Measurements from ENCODE around the gene SRP68.

The SRP68 gene

DNA sequence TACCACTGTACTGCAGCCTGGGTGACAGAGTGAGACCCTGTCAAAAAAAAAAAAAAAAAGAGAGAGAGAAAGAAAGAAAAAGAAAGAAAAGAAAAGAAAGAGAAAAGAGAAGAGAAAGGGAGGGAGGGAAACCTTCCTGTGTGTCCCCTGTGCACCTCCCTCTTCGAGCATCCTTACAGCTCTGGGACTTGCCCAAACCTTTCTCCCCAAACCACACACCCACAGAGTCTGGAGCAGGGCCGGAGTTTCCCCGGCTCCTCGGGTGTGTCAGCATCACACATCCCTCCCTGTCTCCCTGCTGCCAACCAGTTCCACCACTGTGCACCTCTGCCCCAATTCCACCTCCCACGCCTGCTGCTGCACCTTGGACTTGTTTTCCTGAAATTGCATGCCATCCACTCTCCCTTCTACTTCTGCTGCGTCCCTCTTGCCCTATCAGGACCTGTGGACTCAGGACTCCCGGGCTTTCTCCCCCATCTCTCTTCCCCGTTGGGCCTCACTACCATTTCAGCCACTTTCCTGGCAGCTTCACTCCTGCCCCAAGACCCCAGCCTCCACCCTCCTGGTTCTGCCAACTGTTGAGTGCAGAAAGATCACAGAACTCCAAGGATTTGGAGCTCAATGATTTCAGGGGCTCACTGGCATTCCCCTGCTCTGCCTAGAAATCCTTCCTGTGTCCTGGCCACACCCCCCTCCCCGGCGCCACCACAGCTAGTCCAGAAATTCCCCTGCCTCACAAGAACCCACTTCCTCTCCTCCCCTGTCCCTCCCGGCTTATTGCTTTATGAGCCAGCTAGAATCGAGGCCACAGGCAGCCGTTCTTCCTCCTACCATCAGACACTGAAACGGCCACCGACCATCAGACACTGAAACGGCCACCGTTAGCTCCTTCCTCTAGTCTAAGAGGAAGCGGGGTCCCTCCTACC is 75.4 kb downstream of the SRP68 start:
- no peak overlapping the region for H3K27ac ChIP-seq
- TF ChIP-seq, protein P1, sequence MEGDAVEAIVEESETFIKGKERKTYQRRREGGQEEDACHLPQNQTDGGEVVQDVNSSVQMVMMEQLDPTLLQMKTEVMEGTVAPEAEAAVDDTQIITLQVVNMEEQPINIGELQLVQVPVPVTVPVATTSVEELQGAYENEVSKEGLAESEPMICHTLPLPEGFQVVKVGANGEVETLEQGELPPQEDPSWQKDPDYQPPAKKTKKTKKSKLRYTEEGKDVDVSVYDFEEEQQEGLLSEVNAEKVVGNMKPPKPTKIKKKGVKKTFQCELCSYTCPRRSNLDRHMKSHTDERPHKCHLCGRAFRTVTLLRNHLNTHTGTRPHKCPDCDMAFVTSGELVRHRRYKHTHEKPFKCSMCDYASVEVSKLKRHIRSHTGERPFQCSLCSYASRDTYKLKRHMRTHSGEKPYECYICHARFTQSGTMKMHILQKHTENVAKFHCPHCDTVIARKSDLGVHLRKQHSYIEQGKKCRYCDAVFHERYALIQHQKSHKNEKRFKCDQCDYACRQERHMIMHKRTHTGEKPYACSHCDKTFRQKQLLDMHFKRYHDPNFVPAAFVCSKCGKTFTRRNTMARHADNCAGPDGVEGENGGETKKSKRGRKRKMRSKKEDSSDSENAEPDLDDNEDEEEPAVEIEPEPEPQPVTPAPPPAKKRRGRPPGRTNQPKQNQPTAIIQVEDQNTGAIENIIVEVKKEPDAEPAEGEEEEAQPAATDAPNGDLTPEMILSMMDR (conservative IDR thresholded peaks at IDR 0.05) = no peak
- TF ChIP-seq ZFX (IDR thresholded peaks at IDR 0.05) = no peak

DNA sequence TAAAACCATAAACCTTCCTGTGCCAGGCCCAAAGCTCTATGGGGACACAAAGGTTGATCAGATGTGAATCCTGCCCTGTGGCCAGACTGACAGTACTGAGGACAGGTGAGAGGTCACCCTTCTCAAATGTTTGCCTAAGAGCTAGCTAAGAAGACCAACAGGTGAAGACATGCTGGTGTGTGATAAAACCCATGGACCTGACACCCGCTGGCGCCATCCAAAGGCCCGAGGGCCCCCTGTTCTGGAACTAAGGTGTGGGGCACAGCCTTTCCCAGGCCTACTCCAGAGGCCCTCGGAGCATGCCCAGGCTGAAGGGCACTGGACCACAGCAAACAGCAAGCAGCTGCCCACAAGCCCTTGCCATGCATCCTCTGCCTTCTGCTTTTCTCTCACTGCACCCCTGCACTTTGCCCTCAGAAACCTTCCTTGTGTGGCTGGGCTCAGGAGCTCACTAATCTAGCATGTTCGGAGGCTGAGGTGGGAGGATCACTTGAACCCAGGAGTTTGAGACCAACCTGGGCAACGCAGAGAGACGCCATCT is 76.9 kb downstream of the SRP68 start:
- TF ChIP-seq, protein P1 (conservative IDR thresholded peaks at IDR 0.05) = no peak
- no peak for TF ChIP-seq ZFX (IDR thresholded peaks at IDR 0.05)
- no peak overlapping the region for H3K27ac ChIP-seq

DNA sequence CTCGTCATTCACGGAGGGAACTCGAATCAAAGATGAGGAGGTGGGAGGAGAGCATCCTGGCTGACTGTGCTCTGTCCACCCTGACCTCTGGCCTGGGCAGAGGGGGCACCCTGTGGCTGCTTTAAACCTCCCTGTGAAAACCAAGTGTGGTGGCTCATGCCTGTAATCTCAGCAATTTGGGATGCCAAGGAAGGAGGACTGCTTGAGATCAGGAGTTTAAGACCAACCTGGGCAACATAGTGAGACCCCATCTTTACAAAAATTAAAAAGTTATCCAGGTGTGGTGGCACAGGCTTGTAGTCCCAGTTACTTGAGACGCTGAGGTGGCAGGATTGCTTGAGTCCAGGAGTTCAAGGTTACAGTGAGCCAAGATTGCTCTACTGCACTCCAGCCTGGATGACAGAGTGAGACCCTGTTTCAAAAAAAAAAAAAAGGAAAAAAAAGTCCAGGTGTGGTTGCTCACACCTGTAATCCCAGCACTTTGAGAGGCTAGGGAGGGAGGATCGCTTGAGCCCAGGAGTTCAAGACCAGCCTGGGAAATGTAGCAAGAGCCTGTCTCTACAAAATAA is 77.4 kb downstream of the SRP68 start:
- H3K27ac ChIP-seq = no peak overlapping the region

DNA sequence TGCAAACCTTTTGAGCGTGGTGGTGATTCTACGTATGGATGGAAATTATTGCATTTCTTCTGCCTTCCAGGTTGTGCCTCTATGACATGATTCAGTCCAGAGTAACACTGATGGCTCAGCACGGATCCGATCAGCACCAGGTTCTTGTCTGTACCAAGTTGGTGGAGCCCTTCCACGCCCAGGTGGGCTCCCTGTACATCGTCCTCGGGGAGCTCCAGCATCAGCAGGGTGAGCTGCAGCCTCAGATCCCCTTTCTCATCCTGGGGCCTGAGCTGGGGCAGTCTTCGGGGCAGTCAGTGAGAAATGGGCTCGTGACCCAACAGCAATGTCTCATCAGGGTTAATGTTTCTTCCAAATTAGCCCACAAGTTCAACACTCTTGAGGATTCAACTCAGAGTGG is 80.9 kb downstream of the SRP68 start:
- TF ChIP-seq, protein P1 (conservative IDR thresholded peaks at IDR 0.05) = no peak
- no peak for TF ChIP-seq ZFX (IDR thresholded peaks at IDR 0.05)

More for the DNA sequence above, 77.4 kb downstream of the SRP68 start:
- TF ChIP-seq ZFX (IDR thresholded peaks at IDR 0.05) = no peak
- TF ChIP-seq, protein P1 (conservative IDR thresholded peaks at IDR 0.05) = no peak

More for the DNA sequence above, 80.9 kb downstream of the SRP68 start:
- H3K27ac ChIP-seq = no peak overlapping the region
